Amniotic epithelial cell (primary cell): Measurements from ENCODE around the gene DCLK1.
"Not testable (repeated sequence)": the region's sequence is repeated elsewhere in the genome, so short reads cannot be mapped to it uniquely, and the experiment has no call there.

Source experiments
- DNase-seq: peaks from one replicate; pipeline ENCODE4 v3.0.0-alpha.2; 2010; ENCODE audit warnings: low read depth

Gene DCLK1

DNA sequence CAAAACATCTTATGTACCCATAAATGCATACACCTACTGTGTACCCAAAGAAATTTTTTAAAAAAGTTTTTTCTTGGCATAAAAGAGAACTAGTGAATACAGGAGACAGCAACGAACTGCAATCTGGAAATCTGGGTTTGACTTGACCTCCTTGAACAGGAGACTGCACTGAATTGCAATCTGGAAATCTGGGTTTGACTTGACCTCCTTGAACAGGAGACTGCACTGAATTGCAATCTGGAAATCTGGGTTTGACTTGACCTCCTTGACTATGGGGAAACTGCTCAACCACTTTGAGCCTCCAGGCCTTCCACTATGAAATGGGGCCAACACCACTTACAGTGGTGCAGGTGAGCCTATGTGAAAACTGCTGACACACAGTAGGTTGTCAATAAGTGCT, 147.5 kb downstream of the DCLK1 start:
- not testable (repeated sequence) for DNase-seq

DNA sequence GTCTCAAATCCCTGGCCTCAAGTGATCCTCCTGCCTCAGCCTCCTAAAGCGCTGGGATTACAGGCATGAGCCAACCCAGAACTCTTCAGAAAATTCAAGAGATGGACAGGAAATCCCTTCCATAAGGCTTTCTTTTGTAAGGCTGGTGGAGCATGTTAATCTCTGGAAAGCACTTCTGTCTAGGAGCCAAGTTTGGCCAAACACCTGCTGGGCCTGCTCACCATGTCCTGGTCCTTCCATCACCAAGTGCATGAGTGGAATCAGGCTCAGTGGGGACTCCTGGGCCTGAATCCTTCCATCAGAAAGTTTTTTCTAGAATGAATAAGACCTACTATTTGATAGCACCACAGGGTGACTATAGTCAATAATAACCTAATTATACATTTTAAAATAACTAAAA, 148.0 kb downstream of the DCLK1 start:
- DNase-seq = no peak

DNA sequence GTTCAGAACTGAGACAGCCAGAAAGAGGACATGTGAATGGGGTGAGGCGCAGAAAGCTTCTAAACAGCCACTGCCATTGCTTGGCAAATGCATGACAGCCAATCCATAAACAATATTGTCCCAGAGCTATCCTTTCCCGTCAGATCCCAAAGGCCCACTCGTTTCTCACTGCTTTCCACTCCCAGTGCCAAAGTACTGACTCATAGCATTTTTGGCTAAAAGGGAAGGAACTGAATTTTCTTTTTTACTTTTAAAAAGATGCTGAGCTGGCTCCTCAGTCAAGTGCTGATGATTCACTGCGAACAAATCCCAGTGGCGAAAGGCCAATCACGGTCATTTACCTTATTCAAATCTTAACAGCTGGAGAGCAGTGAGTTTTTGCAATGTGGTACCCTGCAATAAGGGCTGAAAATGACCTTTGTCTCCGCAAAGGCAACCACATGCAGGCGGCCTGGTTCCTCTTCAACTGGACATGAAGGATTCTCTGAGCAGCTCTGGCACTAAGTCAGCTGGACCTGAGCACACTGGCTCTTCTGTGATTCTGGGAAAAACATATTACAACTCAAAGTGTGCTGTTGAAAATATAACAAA, 151.7 kb downstream of the DCLK1 start:
- DNase-seq = peak; percentile 83

DNA sequence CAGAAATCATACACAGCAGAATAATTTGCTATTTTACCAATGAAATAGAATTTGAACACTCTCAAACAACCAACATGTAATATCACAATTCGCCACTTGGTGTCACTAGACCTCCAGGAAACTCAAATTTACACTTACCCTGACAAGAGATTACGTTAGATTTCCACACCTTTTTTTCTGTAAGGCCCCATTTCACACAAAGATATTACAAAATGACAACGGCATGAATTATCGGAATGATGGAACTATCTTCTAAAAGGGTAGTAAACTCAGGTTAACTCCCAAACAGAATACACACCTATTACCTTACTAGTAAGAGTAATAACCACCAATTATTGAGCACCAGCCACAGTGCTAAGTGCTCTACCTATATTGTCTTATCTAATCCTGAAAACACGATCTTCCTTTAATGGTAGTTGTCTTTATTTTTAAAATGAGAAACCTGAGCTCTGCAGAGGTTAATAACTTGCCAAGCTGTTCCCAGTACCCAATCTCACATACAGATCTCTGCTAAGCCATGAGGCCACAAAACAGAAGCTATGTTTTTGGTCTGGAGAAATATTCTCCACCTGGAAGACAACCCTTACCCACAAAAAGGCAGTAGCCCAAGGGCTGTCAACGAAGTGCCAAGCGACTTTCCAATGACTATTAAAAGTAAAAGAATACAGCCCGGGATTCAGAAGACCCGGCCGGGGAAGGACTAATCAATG, 152.4 kb downstream of the DCLK1 start:
- peak; percentile 69 for DNase-seq

DNA sequence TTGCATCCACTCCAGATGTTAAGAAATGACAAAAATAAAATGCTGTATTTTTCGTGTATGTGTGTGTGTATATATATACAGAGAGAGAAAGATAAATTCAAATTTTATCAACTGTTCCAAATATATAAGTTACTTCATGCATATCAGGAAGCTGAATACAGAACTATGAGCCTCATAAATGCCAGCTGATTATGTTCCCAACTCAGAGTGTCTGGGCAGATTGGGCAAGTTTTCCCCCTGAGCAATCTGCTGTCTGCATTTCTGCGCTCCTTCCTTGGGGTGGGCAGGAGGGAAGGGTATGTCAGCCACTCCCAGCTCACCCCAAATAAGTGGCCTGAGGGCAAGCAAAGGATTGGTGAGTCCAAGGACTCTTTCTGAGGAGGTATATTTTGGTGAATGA, 154.1 kb downstream of the DCLK1 start:
- no peak for DNase-seq

DNA sequence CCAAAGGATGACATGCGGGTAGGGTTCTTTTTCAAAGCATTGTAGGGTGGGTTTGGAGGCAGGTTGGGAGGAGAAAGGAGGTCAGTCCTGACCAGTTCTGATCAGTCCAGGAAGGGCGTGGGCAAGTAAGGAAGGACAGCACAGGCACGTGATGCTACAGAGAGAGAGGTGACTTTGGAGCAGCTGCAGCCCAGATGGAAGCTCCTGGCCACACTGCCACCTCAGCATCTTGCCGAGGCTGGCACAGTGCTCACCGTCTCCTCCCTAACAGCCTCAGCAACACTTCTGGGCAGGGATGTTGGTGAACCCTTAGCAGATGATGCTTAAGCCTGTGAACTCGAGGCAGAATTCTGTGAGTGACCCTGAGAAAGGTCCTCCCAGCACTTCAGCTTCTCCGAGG, 155.1 kb downstream of the DCLK1 start:
- DNase-seq = no peak

DNA sequence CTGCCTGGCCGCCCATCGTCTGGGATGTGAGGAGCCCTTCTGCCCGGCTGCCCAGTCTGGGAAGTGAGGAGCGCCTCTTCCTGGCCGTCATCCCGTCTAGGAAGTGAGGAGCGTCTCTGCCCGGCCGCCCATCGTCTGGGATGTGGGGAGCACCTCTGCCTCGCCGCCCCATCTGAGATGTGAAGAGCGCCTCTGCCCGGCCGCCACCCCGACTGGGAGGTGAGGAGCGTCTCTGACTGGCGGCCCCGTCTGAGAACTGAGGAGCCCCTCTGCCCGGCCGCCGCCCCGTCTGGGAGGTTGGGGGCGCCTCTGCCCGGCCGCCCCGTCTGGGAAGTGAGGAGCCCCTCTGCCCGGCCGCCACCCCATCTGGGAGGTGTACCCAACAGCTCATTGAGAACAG, 164.2 kb downstream of the DCLK1 start:
- not testable (repeated sequence) for DNase-seq

DNA sequence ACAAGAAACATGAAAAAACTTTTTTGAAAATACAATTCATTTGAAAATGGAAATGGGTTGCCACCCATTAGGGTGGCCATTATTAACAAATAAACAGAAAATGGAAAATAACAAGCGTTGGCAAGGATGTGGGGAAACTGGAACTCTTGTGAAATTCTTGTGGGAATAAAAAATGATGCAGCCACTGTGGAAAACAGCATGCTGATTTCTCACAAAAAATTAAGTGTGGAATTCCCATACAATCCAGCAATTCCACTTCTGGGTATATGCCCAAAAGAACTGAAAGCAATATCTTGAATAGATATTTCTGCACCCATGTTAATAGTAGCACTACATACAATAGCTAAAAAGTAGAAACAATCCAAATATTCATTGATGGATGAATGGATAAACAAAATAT, 165.2 kb downstream of the DCLK1 start:
- peak; percentile 47 for DNase-seq

DNA sequence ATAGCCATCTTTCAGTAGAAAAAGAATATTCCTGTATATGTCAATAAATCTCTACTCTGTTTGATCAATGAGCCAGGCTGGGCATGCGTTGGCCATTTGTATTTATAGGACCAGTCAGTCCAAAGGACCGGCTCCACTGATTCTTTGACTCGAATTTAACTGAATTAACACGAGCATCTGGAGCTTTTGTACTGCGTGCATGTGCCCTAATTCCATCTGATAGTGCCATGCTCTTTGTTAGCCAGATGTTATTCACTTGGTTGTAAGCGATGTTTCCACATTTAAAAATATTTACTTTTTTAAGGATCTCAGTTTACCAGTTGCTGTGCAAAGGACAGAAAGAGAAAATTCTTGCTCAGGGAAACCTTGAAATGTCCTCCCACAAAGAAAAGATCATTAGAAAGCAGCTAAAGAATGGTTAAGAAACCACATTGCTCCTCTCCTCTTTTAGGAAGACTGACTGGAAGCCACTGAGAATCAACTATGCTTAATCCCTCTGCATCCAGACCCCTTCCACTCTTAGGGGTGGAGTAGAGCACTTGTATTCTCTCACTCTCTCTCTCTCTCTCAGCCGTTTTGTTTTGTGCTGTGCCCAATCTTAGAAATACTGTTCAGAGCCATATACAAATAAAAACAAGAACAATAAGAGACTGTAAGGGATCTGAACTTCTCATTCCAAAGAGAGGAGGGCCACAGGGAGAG, 165.8 kb downstream of the DCLK1 start:
- DNase-seq = no peak

DNA sequence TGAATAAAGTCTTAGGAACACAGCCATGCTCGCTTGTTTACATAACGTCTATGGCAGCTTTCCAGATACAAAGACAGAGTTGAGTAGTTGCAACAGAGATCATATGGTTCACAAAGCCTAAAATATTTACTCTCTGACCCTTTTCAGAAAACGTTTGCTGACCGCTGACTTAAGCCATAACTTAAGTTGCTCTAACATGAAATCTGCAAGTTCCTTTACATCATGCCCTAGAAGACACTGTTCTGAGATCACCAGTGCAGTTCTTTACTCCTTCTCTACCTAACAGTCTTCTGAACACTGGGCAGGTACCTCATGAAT, 166.4 kb downstream of the DCLK1 start:
- DNase-seq = peak; percentile 92

DNA sequence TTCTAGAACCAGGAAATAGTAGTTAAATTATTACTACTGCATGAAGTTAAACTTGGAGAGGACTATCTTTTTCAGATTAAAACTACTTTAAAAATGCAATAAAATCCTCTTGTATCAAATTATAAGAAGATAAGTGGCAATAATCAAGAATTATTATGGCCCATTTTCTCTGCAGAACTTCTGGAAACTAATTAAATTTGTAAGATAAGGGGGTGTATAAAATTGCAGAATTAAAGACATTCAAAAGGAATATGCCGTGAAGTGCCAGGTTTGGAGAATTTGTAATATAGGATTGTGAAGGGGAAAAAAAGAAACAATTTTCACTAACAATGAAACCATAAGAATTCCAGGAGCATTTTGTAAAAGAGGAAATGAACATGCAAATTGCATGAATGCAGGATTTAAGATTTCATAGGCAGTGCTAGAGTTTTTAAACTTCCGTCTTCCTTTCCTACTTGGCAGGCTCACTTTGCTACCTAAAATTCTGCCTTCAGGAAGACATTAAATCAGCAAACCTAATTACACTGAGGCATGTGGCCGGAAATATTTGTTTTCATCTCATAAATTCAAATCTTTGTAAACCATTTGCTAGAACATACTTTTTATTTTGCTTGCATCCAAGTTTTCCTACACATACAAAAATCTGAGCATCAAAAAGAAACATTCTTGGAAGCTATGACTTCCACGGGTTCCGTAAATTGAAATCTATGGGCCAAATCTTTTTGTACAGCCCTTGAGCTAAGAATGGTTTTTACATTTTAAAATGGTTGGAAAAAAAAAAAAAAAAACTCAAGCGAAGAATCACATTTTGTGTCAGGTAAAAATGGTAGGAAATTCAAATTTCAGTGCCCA, 166.9 kb downstream of the DCLK1 start:
- no peak for DNase-seq

DNA sequence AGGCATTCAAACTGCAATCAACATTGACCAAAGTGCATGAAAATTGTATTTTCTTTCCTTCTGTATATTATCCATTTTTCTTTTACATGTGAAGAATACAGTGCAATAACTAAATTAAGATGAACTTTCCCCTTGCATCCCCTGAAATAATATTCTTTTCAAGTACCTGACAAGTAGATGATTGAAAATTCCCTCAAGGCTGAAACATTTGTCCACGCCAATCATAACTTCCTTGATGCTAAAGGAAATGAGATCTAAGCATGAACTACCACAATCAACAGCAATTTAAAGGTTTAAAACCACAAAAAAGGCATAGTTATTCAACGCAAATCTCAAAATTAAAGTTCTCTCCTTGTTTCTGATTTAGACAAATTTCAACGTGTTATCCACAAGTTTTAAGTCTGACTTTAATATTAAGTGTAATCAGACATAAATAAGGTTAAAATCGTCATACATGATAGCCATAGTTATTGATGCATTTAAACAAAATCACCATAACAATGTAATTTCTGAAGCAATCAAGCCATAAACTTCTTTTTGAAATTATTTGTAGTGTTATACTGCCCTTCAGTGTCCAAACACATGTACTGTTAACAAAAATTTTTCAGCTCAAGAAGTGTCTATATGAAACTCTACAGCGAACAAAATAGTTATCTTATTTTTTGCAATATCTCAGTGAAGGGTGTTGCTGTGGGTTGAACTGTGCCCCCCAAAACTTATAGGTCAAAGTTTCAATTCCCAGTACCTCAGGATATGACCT, 169.5 kb downstream of the DCLK1 start:
- DNase-seq = no peak

DNA sequence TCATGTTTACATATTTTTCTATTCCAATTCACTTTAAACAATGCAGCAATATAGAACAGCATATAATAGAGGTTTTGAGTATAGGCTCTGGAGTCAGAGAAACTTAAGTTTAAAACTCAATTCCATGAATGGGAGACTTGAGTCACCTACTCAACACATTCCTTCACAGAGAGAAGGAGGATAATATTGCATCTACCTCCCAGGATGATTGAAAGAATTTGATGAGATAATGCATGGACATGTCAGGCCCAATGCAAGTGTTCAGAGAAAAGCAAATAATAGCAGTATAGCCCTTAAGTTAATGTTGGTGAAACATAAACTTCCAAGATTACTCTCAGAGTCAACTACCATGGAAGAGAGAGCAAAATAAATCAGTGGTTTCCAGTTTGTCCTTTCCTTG, 170.2 kb downstream of the DCLK1 start:
- no peak for DNase-seq

DNA sequence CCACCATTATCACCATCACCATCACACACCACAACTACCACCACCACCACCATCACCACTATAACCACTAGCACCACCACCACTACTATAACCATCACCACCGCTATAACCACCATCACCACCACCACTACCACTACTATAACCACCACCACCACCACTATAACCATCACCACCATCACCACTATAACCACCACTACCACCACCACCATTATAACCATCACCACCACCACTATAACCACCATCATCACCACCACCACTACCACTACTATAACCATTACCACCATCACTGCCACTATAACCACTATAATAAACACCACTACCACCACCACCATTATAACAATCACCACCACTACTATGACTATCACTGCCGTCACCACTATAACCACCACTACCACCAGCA, 173.2 kb downstream of the DCLK1 start:
- no peak for DNase-seq

DNA sequence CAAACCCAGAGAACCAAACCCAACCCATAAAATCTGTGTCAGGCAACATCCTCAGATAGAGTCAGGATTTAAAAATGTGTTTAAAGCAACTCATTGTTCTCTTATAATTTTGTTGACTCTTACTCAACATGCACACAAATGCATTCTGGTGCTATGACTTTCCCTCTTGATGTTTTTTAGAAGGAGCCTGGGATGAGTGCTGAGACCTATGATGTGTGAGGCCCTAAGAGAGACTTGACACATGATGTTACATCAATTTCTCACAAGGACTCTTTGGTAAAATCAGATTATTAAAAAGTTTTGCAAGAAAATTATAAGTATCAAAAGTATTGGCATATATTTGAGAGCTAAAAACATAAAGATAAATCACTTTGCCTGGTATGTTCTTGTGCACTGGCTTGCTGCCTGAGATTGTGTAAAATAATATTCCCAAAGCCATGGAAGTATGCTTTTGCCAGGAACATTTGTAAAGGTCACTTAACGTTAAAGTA, 173.9 kb downstream of the DCLK1 start:
- DNase-seq = peak; percentile 38

DNA sequence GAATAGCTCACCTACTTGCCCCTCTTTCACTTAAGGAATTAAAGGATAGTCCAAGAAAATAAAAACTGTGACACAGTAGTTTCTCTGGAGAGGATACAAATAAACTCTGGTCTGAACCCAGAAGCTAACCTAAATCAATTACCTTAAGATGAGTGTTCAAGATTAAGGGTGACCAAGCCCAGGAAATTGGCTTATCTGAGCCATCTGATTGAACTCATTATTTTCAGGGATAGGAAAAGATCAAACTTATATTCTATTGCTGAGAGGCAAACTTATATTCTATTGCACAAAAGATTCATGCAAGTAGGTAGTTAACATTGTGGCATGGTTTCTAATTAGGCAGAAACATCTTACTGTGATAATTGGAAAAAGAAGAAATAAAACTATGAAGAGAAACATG, 175.1 kb downstream of the DCLK1 start:
- DNase-seq = no peak

DNA sequence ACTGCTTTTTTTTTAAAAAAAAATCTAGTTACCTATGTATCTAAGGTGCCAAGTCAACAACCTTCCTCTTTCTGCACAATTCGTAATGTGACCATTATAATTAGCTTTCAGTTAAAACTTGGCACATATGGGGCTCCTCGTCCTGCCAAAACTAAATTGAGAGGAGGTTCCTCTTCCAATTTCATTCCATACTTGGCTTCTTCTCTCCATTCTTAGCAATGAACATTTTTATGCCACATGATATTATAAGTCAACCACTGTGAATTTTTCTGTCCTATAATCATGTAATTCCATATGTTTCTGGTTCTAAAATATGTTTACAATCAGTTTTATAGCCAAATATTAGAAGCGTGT, 177.0 kb downstream of the DCLK1 start:
- DNase-seq = no peak

DNA sequence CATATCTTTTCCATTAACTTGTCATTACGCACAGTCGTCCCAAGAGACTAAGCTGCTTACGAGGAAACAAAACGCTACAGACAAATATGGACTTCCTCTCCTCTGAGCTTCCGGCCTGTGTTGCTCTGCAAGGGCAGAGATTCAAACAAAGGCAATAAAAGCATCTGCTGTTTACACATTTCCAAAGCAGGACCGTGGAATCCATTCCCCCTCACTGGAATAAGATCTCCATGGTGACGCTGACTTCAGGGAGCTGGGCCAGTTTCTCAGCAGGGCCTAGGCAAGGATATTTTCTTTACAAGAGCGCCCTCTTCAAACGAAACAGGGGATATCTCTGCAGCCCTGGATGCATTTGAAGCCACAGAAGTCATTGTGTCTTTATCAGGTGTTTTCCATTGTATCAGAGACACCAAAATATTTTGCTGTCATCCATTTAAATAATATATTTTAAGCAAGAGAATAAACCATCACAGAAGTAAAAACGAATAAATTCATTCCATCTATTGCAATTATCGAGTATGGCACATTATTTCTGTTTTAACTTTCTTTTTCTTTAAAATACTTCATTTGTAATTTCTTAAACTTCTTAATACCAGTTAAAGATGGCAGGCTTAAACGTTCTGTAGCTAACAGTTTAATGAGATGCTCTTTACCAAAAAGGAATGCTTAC, 177.5 kb downstream of the DCLK1 start:
- peak; percentile 86 for DNase-seq

DNA sequence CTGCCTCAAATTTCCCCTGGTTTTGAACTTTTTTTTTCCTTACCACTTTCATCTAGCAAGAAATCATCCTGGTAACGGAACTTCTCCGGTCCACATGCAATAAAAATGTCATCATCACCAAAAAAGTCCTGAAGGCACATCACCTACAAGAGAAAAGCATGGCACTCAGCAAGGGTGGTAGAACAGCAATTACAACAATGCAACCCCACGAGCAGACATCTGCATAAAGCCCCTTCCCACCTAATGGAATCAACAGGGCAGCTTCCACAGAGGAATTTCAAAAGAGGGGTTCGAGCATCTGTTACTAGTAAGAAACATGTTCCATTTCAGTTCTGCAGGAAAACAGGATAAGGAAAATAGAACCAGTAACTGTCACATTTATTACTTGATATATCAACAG, 183.9 kb downstream of the DCLK1 start:
- DNase-seq = no peak

DNA sequence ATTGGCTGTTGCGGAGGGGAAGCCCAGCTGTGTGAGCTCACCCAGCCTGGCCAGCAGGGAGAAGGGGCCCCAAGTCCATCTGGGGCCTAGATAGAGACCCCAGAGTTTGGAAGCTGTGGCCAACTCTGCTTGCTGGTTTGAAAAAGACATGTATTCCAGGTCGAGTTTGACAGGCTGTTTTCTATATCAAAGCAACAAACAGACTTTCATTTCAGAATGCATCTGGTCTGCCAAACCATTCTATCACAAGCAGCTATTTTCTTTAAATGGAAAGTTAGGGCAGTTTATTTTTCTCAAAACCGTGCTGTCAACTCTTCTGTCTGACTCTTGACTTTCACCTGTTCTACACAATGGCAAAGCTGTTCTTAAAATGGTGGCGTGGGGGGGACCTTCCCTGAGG, 185.8 kb downstream of the DCLK1 start:
- no peak for DNase-seq

DNA sequence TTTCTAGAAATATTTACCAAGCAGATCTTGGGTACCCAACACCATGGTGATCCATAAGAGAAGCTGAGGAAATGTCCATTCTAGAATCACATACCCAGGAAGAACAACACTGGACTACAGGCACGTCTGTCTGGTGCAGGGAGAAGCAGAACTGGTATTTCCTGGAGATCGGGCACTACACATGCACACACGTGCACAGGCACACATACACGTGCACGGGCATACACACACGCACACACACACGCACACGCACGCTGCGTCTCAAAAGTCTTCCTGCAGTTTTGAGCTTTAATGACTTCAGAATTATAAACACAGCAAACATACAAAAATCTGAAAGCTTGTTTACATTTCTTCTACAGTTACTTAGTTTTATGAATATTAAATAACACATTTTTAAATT, 189.8 kb downstream of the DCLK1 start:
- no peak for DNase-seq
